ENCODE data around the gene SLC25A41. TPM values are rescaled to one million over a fixed set of nuclear protein-coding genes. Genes with fewer than 3 reads are reported as not detected.

The SLC25A41 gene
- total RNA-seq, 2 donors from 2014 or later, result not detected

GRCh38 chr19:6418562-6418932, 15.0 kb downstream of the SLC25A41 start:
- Histone ChIP-seq H3K27ac (no peak overlapping the region), H3K9me3 (no peaks in the 10 kb centered on the region), H3K36me3 (peaks cover 75% of the 10 kb centered on the region), H3K27me3 (no peaks in the 10 kb centered on the region), H3K4me1 (peaks cover 0 to 33% of the 10 kb centered on the region in 2 donors), H3K4me3 (no peak overlapping the region)
- TF ChIP-seq CTCF (IDR thresholded peaks at IDR 0.05), result no peak
- no peak for DNase-seq (ENCODE audit: low spot score)

- peak in 1 of 2 donors; percentile 52 for TF ChIP-seq CTCF (IDR thresholded peaks at IDR 0.05)
- Histone ChIP-seq H3K9me3 (no peaks in the 10 kb centered on the region), H3K27me3 (no peaks in the 10 kb centered on the region), H3K4me3 (no peak overlapping the region), H3K36me3 (peaks cover 78% of the 10 kb centered on the region), H3K27ac (no peak overlapping the region), H3K4me1 (peaks cover 0 to 27% of the 10 kb centered on the region in 2 donors)
- no peak for DNase-seq (ENCODE audit: low spot score)
These were observed 15.6 kb downstream of the SLC25A41 start for GRCh38 chr19:6417713-6418561.

GRCh38 chr19:6416658-6417405, 16.7 kb downstream of the SLC25A41 start:
- H3K27me3 ChIP-seq, result no peaks in the 10 kb centered on the region
- H3K9me3 ChIP-seq, result no peaks in the 10 kb centered on the region
- TF ChIP-seq CTCF (IDR thresholded peaks at IDR 0.05), result no peak
- H3K4me3 ChIP-seq, result no peak overlapping the region
- no peak overlapping the region for H3K27ac ChIP-seq
- peaks cover 78% of the 10 kb centered on the region for H3K36me3 ChIP-seq
- DNase-seq (ENCODE audit: low spot score), result no peak
- peaks cover 0 to 16% of the 10 kb centered on the region in 2 donors for H3K4me1 ChIP-seq

GRCh38 chr19:6415591-6416190, 17.9 kb downstream of the SLC25A41 start:
- no peaks in the 10 kb centered on the region for H3K27me3 ChIP-seq
- no peak overlapping the region for H3K27ac ChIP-seq
- no peaks in the 10 kb centered on the region for H3K9me3 ChIP-seq
- H3K4me3 ChIP-seq, result no peak overlapping the region
- no peak for DNase-seq (ENCODE audit: low spot score)
- peaks cover 73% of the 10 kb centered on the region for H3K36me3 ChIP-seq
- TF ChIP-seq CTCF (IDR thresholded peaks at IDR 0.05), result no peak
- peaks cover 0 to 8% of the 10 kb centered on the region in 2 donors for H3K4me1 ChIP-seq

- H3K27me3 ChIP-seq, result no peaks in the 10 kb centered on the region
- TF ChIP-seq CTCF (IDR thresholded peaks at IDR 0.05), result no peak
- no peak overlapping the region for H3K4me3 ChIP-seq
- peaks cover 0 to 2% of the 10 kb centered on the region in 2 donors for H3K4me1 ChIP-seq
- H3K27ac ChIP-seq, result no peak overlapping the region
- H3K36me3 ChIP-seq, result peaks cover 66% of the 10 kb centered on the region
- DNase-seq (ENCODE audit: low spot score), result no peak
- no peaks in the 10 kb centered on the region for H3K9me3 ChIP-seq
These were observed 18.6 kb downstream of the SLC25A41 start for GRCh38 chr19:6414793-6415590.

Data from right atrium auricular region (tissue), 2 donors.